ENCODE results near the gene MARK4. TPM values are rescaled to one million over a fixed set of nuclear protein-coding genes. Genes with fewer than 3 reads are reported as not detected.
"Not testable (repeated sequence)": the region's sequence is repeated elsewhere in the genome, so short reads cannot be mapped to it uniquely, and the experiment has no call there.

Gene MARK4
- total and polyA plus RNA-seq, 12 donors, result 13.8 to 45.3 (median 32.0) TPM

GRCh38 chr19:45305421-45305820 is 54.4 kb downstream of the MARK4 start:
- TF ChIP-seq CTCF (IDR thresholded peaks at IDR 0.05), result no peak
- peaks cover 0 to 22% (median 0%) of the 10 kb centered on the region in 9 donors for H3K4me1 ChIP-seq
- intact Hi-C loops (cut with DNase I), result no loop called here
- peaks cover 0 to 70% (median 6%) of the 10 kb centered on the region in 9 donors for H3K36me3 ChIP-seq
- ATAC-seq (no peak), DNase-seq (no peak)
- no peak overlapping the region for H3K27ac ChIP-seq
- 17 to 26% methylated on average over 5 of the region's 5 CpGs for WGBS, 2 donors
- peaks cover 0 to 9% (median 0%) of the 10 kb centered on the region in 11 donors for H3K9me3 ChIP-seq
- H3K4me3 ChIP-seq, result no peak overlapping the region
- no peaks in the 10 kb centered on the region for H3K27me3 ChIP-seq

- Histone ChIP-seq H3K36me3 (peaks cover 0 to 70% (median 6%) of the 10 kb centered on the region in 9 donors), H3K27ac (peak overlapping the region in 1 of 10 donors; percentile 7), H3K4me3 (no peak overlapping the region), H3K4me1 (peaks cover 0 to 27% (median 0%) of the 10 kb centered on the region in 9 donors), H3K9me3 (peaks cover 0 to 9% (median 0%) of the 10 kb centered on the region in 11 donors), H3K27me3 (no peaks in the 10 kb centered on the region)
- intact Hi-C loops (cut with DNase I), result no loop called here
- ATAC-seq, result no peak
- DNase-seq, result no peak
- TF ChIP-seq CTCF (IDR thresholded peaks at IDR 0.05), result no peak
- WGBS, 2 donors, result 52 to 56% methylated on average over 9 of the region's 9 CpGs
These were observed 55.0 kb downstream of the MARK4 start for GRCh38 chr19:45306040-45306439.

- DNase-seq, result no peak
These were observed 55.5 kb downstream of the MARK4 start for GRCh38 chr19:45306518-45307027.

GRCh38 chr19:45307361-45307760 is 56.3 kb downstream of the MARK4 start:
- Histone ChIP-seq H3K4me1 (peaks cover 0 to 40% (median 3%) of the 10 kb centered on the region in 9 donors), H3K27ac (no peak overlapping the region), H3K36me3 (peaks cover 0 to 75% (median 4%) of the 10 kb centered on the region in 9 donors), H3K9me3 (peaks cover 0 to 9% (median 0%) of the 10 kb centered on the region in 11 donors), H3K4me3 (no peak overlapping the region), H3K27me3 (no peaks in the 10 kb centered on the region)
- intact Hi-C loops (cut with DNase I), result no loop called here
- DNase-seq (no peak), ATAC-seq (no peak)
- TF ChIP-seq CTCF (IDR thresholded peaks at IDR 0.05), result no peak
- WGBS, 2 donors, result 89 to 92% methylated on average over 19 of the region's 19 CpGs

More at GRCh38 chr19:45306518-45307027, 55.5 kb downstream of the MARK4 start:
- peaks cover 0 to 74% (median 6%) of the 10 kb centered on the region in 9 donors for H3K36me3 ChIP-seq
- peaks cover 0 to 32% (median 0%) of the 10 kb centered on the region in 9 donors for H3K4me1 ChIP-seq
- intact Hi-C loops (cut with DNase I), result no loop called here
- no peak overlapping the region for H3K4me3 ChIP-seq
- TF ChIP-seq CTCF (IDR thresholded peaks at IDR 0.05), result no peak
- peak in 1 of 8 donors; percentile 12 for ATAC-seq
- 71 to 74% methylated on average over 18 of the region's 18 CpGs for WGBS, 2 donors
- peaks cover 0 to 9% (median 0%) of the 10 kb centered on the region in 11 donors for H3K9me3 ChIP-seq
- H3K27me3 ChIP-seq, result no peaks in the 10 kb centered on the region
- H3K27ac ChIP-seq, result peak overlapping the region in 1 of 10 donors; percentile 7

- H3K9me3 ChIP-seq; H3K27me3 ChIP-seq; H3K4me3 ChIP-seq; intact Hi-C loops (cut with DNase I); DNase-seq; ATAC-seq: not testable (repeated sequence)
- peaks cover 0 to 73% (median 0%) of the 10 kb centered on the region in 9 donors for H3K36me3 ChIP-seq
- H3K4me1 ChIP-seq, result peaks cover 0 to 50% (median 3%) of the 10 kb centered on the region in 9 donors
- H3K27ac ChIP-seq, result peak overlapping the region in 2 of 10 donors; percentile 46 to 50
- 93 to 97% methylated on average over 8 of the region's 8 CpGs for WGBS, 2 donors
These were observed 58.3 kb downstream of the MARK4 start for GRCh38 chr19:45309322-45309721.
